GM19193 (cell line): ENCODE results near the gene RELN.

Experiments used
- POLR2A ChIP-seq: IDR thresholded peaks from 4 replicates; pipeline ENCODE4 v1.6.1; 2011; ENCODE audit not compliant: insufficient read depth, insufficient read length; ENCODE audit errors: extremely low read depth

Gene RELN

GRCh38 chr7:103718482-103719061 is 270.9 kb downstream of the RELN start:
- TF ChIP-seq POLR2A, result no peak

GRCh38 chr7:103717574-103717973 is 271.9 kb downstream of the RELN start:
- TF ChIP-seq POLR2A, result no peak

- TF ChIP-seq POLR2A, result no peak
These were observed 273.9 kb downstream of the RELN start for GRCh38 chr7:103715376-103716120.

- TF ChIP-seq POLR2A, result no peak
These were observed 275.0 kb downstream of the RELN start for GRCh38 chr7:103714376-103714927.

- TF ChIP-seq POLR2A, result no peak
These were observed 276.3 kb downstream of the RELN start for GRCh38 chr7:103712991-103713778.

- TF ChIP-seq POLR2A, result no peak
These were observed 278.0 kb downstream of the RELN start for GRCh38 chr7:103711413-103711812.

GRCh38 chr7:103710247-103710646 is 279.2 kb downstream of the RELN start:
- TF ChIP-seq POLR2A, result no peak

- TF ChIP-seq POLR2A, result no peak
These were observed 282.7 kb downstream of the RELN start for GRCh38 chr7:103706805-103707204.

GRCh38 chr7:103705542-103705941 is 283.9 kb downstream of the RELN start:
- no peak for TF ChIP-seq POLR2A

GRCh38 chr7:103704701-103705100 is 284.8 kb downstream of the RELN start:
- no peak for TF ChIP-seq POLR2A

- TF ChIP-seq POLR2A, result no peak
These were observed 286.5 kb downstream of the RELN start for GRCh38 chr7:103702982-103703381.

GRCh38 chr7:103702454-103702853 is 287.0 kb downstream of the RELN start:
- TF ChIP-seq POLR2A, result no peak

GRCh38 chr7:103699032-103699431 is 290.4 kb downstream of the RELN start:
- no peak for TF ChIP-seq POLR2A

GRCh38 chr7:103698064-103698463 is 291.4 kb downstream of the RELN start:
- no peak for TF ChIP-seq POLR2A

- no peak for TF ChIP-seq POLR2A
These were observed 293.9 kb downstream of the RELN start for GRCh38 chr7:103695521-103695920.
